K562 (cell line): ENCODE data around the gene IGF2R. TPM values are rescaled to one million over a fixed set of nuclear protein-coding genes. Genes with fewer than 3 reads are reported as not detected.

Experiments used
- ATAC-seq: fragments of 200-7000 bp; cut with Tn5 transposase; 3 replicates; pipeline ENCODE4 v1.9.1; 2020; ENCODE audit warnings: moderate library complexity
- BruUV-seq: library from RNA; stranded (reverse); fragments of 400-500 nt; replicated peaks from 2 replicates; lab custom pipeline; 2021; lab: Mats Ljungman, UMichigan
- CTCF ChIA-PET: fragments of 300-600 bp; formaldehyde crosslinking; extraction: SDS; loops from one replicate; lab custom pipeline; 2021; ENCODE audit warnings: low intra/inter-chr PET ratio; lab: Yijun Ruan, JAX
- POLR2A ChIA-PET: fragments of 300-600, 350-650 bp; sonication (Branson Sonifier 250); formaldehyde crosslinking; extraction: SDS; loops from one replicate; lab custom pipeline; 2021; ENCODE audit warnings: antibody characterized with exemption, inconsistent platforms; lab: Yijun Ruan, JAX
- DNase-seq, 4 experiments: peaks; one replicate each; pipeline versions ENCODE4 v3.0.0 to v3.0.0-alpha.2; 2011 to 2018; ENCODE audit warnings: low spot score in 3 of 4, mixed read lengths in 3 of 4; ENCODE audit errors: extremely low read depth in 1 of 4
- FAIRE-seq: peaks from 2 replicates; lab custom pipeline; 2011; peaks lifted over from hg19 to GRCh38; lab: Jason Lieb, UNC
- H2AFZ ChIP-seq: 2 replicates; pipeline ENCODE4 v1.6.0; 2011; ENCODE audit warnings: low read depth, low read length, control low read depth, inconsistent platforms
- H3K27ac ChIP-seq: fragments of 200-600 bp; 3 replicates; pipeline ENCODE4 v1.8.0; 2011; ENCODE audit warnings: low read depth, mild to moderate bottlenecking, control low read depth, inconsistent platforms, low read length, moderate library complexity, mixed read lengths; ENCODE audit errors: extremely low read depth
- H3K27me3 ChIP-seq, 2 experiments: fragments of 300-600 bp in 1 of 2; 2 replicates in 1 of 2; 3 replicates in 1 of 2; pipeline versions ENCODE4 v1.6.0 to v1.8.0; 2011; ENCODE audit warnings: inconsistent platforms in 2 of 2, low read length in 2 of 2, mild to moderate bottlenecking in 1 of 2, mixed read lengths in 1 of 2, moderate library complexity in 1 of 2; ENCODE audit not compliant: control insufficient read depth in 2 of 2, insufficient read depth in 2 of 2
- H3K36me3 ChIP-seq: fragments of 300-600 bp; 3 replicates; pipeline ENCODE4 v1.8.0; 2011; ENCODE audit warnings: mild to moderate bottlenecking, low read length, inconsistent platforms; ENCODE audit not compliant: control insufficient read depth, insufficient read depth
- H3K4me1 ChIP-seq, 2 experiments: fragments of 200-600 bp in 1 of 2; replicated peaks in 1 of 2; 2 replicates in 1 of 2; 3 replicates in 1 of 2; pipeline versions ENCODE4 v1.5.1 to v1.8.0; 2011; ENCODE audit warnings: inconsistent platforms in 2 of 2, low read length in 2 of 2, mild to moderate bottlenecking in 1 of 2, mixed read lengths in 1 of 2, moderate library complexity in 1 of 2; ENCODE audit not compliant: control insufficient read depth in 2 of 2, insufficient read depth in 2 of 2
- H3K4me2 ChIP-seq: 2 replicates; pipeline ENCODE4 v1.6.1; 2011; ENCODE audit warnings: low read length, control low read depth, inconsistent platforms, mixed read lengths; ENCODE audit not compliant: insufficient read depth
- H3K4me3 ChIP-seq: fragments of 200-600 bp; sonication (generic), shearing (Covaris generic); 2 replicates; pipeline ENCODE4 v1.5.1; 2016; ENCODE audit warnings: control low read depth, inconsistent platforms
- H3K79me2 ChIP-seq: fragments of 200-600 bp; 3 replicates; pipeline ENCODE4 v1.8.0; 2011; ENCODE audit warnings: low read length, inconsistent platforms; ENCODE audit not compliant: control insufficient read depth, insufficient read depth
- H3K9ac ChIP-seq, 2 experiments: 2 replicates each; pipeline versions ENCODE4 v1.6.0 to v1.6.1; 2011; ENCODE audit warnings: low read depth in 2 of 2, low read length in 2 of 2, control low read depth in 1 of 2, inconsistent platforms in 1 of 2, mild to moderate bottlenecking in 1 of 2, mixed read lengths in 1 of 2; ENCODE audit not compliant: insufficient read depth in 1 of 2
- H3K9me1 ChIP-seq: one replicate; pipeline ENCODE4 v1.6.0; 2011; ENCODE audit warnings: inconsistent platforms, mild to moderate bottlenecking, low read length, moderate library complexity; ENCODE audit not compliant: control insufficient read depth, insufficient read depth
- H3K9me3 ChIP-seq: replicated peaks from 2 replicates; pipeline ENCODE4 v1.5.1; 2011; ENCODE audit warnings: low read depth, low read length, inconsistent platforms; ENCODE audit not compliant: control insufficient read depth, insufficient read depth
- H4K20me1 ChIP-seq: replicated peaks from 2 replicates; pipeline ENCODE4 v1.6.1; 2011; ENCODE audit warnings: low read length, inconsistent platforms, mixed read lengths; ENCODE audit not compliant: control insufficient read depth, insufficient read depth
- DACH1 ChIP-seq: fragments of 450-650 bp; IDR thresholded peaks from 2 replicates; pipeline ENCODE4 v1.6.1; 2018; ENCODE audit not compliant: partially characterized antibody
- EP300 ChIP-seq: IDR thresholded peaks from 2 replicates; pipeline ENCODE4 v1.6.1; 2012; ENCODE audit warnings: low read length, improper control_type of control experiment
- RBM25 ChIP-seq: fragments of 200-400 bp; formaldehyde crosslinking; IDR thresholded peaks from 2 replicates; pipeline ENCODE4 v1.6.1; 2018; ENCODE audit warnings: low read length, low read depth, moderate library complexity; ENCODE audit not compliant: severe bottlenecking
- RFX5 ChIP-seq: IDR thresholded peaks from 2 replicates; pipeline ENCODE4 v1.6.1; 2011; ENCODE audit warnings: low read depth, mild to moderate bottlenecking, improper control_type of control experiment, low read length
- TCF7L2 ChIP-seq: fragments of 150-350 bp; IDR thresholded peaks from 2 replicates; pipeline ENCODE4 v1.6.1; 2016; ENCODE audit warnings: low read depth, mild to moderate bottlenecking, low read length, moderate library complexity
- ZSCAN32 ChIP-seq: fragments of 450-650 bp; formaldehyde crosslinking; IDR thresholded peaks from 2 replicates; pipeline ENCODE4 v1.4.0; 2020; ENCODE audit warnings: mild to moderate bottlenecking, moderate library complexity
- WGBS: fragments of 100-300 bp; shearing (Covaris generic); methylation state at CpG from one replicate; pipeline ENCODE4 v1.1.6; 2016; ENCODE audit warnings: low coverage, mixed read lengths; ENCODE audit not compliant: insufficient coverage; ENCODE audit errors: missing lambda C conversion rate; 5-methylcytosine and 5-hydroxymethylcytosine counted together
- in situ Hi-C: fragments of 300-500 bp; cut with MboI; formaldehyde crosslinking; loops from 4 replicates; pipeline ENCODE4 v1.15.0; 2018; ENCODE audit warnings: inconsistent platforms, mixed read lengths
- intact Hi-C: fragments of 100-400 bp; cut with micrococcal nuclease; formaldehyde crosslinking; loops from 2 replicates; pipeline ENCODE4 v1.14.2; 2022
- polyA plus RNA-seq, 8 experiments: library from polyadenylated mRNA; depleted of rRNA in 4 of 8; stranded (reverse) in 5 of 8; unstranded in 3 of 8; fragments of >200 nt; fragmentation: Nextera tagmentation in 2 of 8; fragmentation: Illumina TruSeq in 1 of 8; extraction: Ambion mirVana in 2 of 8; extraction: Trizol in 1 of 8; gene quantifications; 2 replicates each; pipeline versions ENCODE4 v1.2.1 to v1.2.3, GENCODE V29; 2011 to 2014; ENCODE audit warnings: inconsistent platforms in 1 of 8, missing spikeins in 1 of 8
- total RNA-seq, 7 experiments: library from RNA; depleted of rRNA in 6 of 7; stranded (reverse); fragments of >200 nt in 6 of 7; fragmentation: Illumina TruSeq in 2 of 7; extraction: Trizol in 2 of 7; gene quantifications; 2 replicates each; pipeline versions ENCODE4 v1.2.1 to v1.2.3, GENCODE V29; 2011 to 2021; ENCODE audit warnings: low replicate concordance in 1 of 7
- TF ChIP-seq, protein P1 (sequence below): fragments of 250-450 bp; sonication (Bioruptor Pico); IDR thresholded peaks from 2 replicates; pipeline ENCODE4 v1.9.0; 2021; ENCODE audit warnings: mild to moderate bottlenecking
- TF ChIP-seq, protein P2 (sequence below): fragments of 450-650 bp; IDR thresholded peaks from 2 replicates; pipeline ENCODE4 v1.6.1; 2018; ENCODE audit warnings: mild to moderate bottlenecking, low read depth; ENCODE audit not compliant: partially characterized antibody

The IGF2R gene
- total and polyA plus RNA-seq, 9 of the 15 experiments (the other 6 are each of a cell fraction or from before 2014, with no cell fraction given): 3.5 to 92.3 (median 34.5) TPM

DNA sequence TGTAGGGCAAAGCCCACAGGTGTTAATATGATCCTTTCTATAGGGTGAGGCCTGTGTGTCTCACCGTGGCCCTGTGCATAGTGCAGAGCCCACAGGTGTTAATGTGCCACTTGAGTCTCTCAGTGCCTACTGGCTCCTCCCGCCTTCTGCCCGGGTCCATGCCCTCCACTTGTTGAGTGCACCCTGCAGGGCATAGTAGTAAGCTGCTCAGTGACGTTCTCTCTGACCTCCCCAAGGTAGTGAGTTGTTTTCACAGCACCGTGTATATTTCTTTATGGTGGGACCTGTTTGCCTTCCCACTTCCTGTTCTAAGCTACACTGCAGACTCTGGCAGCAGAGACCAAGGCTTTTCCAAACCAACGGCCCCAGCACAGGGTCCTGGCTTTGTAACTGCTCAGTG lies 88.2 kb downstream of the IGF2R start:
- 93% methylated on average over 6 of the region's 6 CpGs for WGBS
- FAIRE-seq (no peak), ATAC-seq (no peak), DNase-seq (no peak)
- in situ Hi-C loops: no loop called here
- Histone ChIP-seq H2AFZ (no peak overlapping the region), H3K27ac (no peak overlapping the region), H3K9me1 (no peaks in the 10 kb centered on the region), H3K9ac (no peak overlapping the region), H4K20me1 (no peaks in the 10 kb centered on the region), H3K36me3 (peaks cover 88% of the 10 kb centered on the region; the same call in 2 of the 3 replicates), H3K4me3 (no peak overlapping the region), H3K27me3 (no peaks in the 10 kb centered on the region), H3K9me3 (no peaks in the 10 kb centered on the region), H3K4me1 (no peaks in the 10 kb centered on the region), H3K79me2 (no peaks in the 10 kb centered on the region), H3K4me2 (no peak overlapping the region)
- TF ChIP-seq ZSCAN32: no peak
- TF ChIP-seq TCF7L2: no peak
- no peak for TF ChIP-seq EP300
- TF ChIP-seq DACH1: no peak
- TF ChIP-seq RBM25: no peak
- TF ChIP-seq, protein P1, sequence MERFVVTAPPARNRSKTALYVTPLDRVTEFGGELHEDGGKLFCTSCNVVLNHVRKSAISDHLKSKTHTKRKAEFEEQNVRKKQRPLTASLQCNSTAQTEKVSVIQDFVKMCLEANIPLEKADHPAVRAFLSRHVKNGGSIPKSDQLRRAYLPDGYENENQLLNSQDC: no peak
- TF ChIP-seq, protein P2, sequence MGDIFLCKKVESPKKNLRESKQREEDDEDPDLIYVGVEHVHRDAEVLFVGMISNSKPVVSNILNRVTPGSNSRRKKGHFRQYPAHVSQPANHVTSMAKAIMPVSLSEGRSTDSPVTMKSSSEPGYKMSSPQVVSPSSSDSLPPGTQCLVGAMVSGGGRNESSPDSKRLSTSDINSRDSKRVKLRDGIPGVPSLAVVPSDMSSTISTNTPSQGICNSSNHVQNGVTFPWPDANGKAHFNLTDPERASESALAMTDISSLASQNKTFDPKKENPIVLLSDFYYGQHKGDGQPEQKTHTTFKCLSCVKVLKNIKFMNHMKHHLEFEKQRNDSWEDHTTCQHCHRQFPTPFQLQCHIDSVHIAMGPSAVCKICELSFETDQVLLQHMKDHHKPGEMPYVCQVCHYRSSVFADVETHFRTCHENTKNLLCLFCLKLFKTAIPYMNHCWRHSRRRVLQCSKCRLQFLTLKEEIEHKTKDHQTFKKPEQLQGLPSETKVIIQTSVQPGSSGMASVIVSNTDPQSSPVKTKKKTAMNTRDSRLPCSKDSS: no peak
- no peak for TF ChIP-seq RFX5
- ChIA-PET CTCF (no interaction called here), POLR2A (interaction anchor here (1.1 kb wide), 1 partner anchor 39 kb away, joined by 3 read pairs; no protein-coding TSS in a partner anchor)
- intact Hi-C loops: no loop called here
- BruUV-seq: no TSS peak
